Heart left ventricle (tissue), 13 donors: Measurements from ENCODE around the gene RSPH10B2.
"Not testable (repeated sequence)": the region's sequence is repeated elsewhere in the genome, so short reads cannot be mapped to it uniquely, and the experiment has no call there.

Experiments
- CTCF ChIP-seq, 12 donors: fragments of 200-600 bp; sonication (generic) in 4 of 12; IDR thresholded peaks; one replicate each; pipeline versions ENCODE4 v1.5.0 to v1.8.0; 2018 to 2022; ENCODE audit warnings: antibody characterized with exemption in 12 of 12, mild to moderate bottlenecking in 5 of 12
- POLR2A ChIP-seq, 2 donors: fragments of 450-650 bp; IDR thresholded peaks; one replicate each; pipeline ENCODE4 v1.6.1; 2017; ENCODE audit warnings: antibody characterized with exemption in 2 of 2, mild to moderate bottlenecking in 2 of 2, moderate library complexity in 2 of 2
- donor health status: ischemic (EF 13 %, LVEDD 7.1; RV severe dilation, severe dysfunction).
- donor health status: DM: no; HTN: yes; CAD: no.
- donor health status: DM: no; HTN: no; CAD: no.
- donor health status: ischemic (EF 25% LVEDD 6.9; RV normal size, moderate dysfunction).
- donor health status: ischemic (EF 25% LVEDD 5.7; RV mildly dilated, moderate dysfunction).
- donor health status: ischemic (EF 35%, LVEDD 5.7; RV mildly dilated, moderate dysfunction).
- donor health status: nonischemic (EF 11% LVEDD 7.7; RV severe dilation, severe dysfunction).
- donor health status: DM: yes; HTN: yes; CAD: no.
- donor health status: PGD.
- donor health status: ischemic (EF 29% LVEDD 5.4; RV normal size, mild dysfunction).
- donor health status: nonischemic (EF 23%, LVEDD 6.1; RV moderate dilation, normal function).

- not testable (repeated sequence) for TF ChIP-seq CTCF, POLR2A (IDR thresholded peaks at IDR 0.05)
Measured at GRCh38 chr7:6794276-6794675, 40.4 kb downstream of the RSPH10B2 start.
